CD14-positive monocyte (primary cell): ENCODE results near the gene REG3G. TPM values are rescaled to one million over a fixed set of nuclear protein-coding genes. Genes with fewer than 3 reads are reported as not detected.

Experiments
- DNase-seq, 3 donors: peaks; one replicate each; pipeline ENCODE4 v3.0.0-alpha.2; 2011 to 2022
- H2AFZ ChIP-seq: 2 replicates; pipeline ENCODE4 v1.6.0; 2012; ENCODE audit warnings: mild to moderate bottlenecking, low read depth, low read length, inconsistent platforms; ENCODE audit not compliant: insufficient read depth, poor library complexity, severe bottlenecking
- H3K27ac ChIP-seq, 2 donors: 1 replicate in 1 of 2; 2 replicates in 1 of 2; pipeline ENCODE4 v1.5.1; 2012 to 2013; ENCODE audit warnings: low read length in 2 of 2, control low read depth in 1 of 2, inconsistent platforms in 1 of 2, low read depth in 1 of 2, mild to moderate bottlenecking in 1 of 2
- H3K27me3 ChIP-seq, 2 donors: one replicate each; pipeline versions ENCODE4 v1.6.0 to v1.6.1; 2011 to 2013; ENCODE audit warnings: low read length in 2 of 2; ENCODE audit not compliant: control insufficient read depth in 2 of 2, insufficient read depth in 2 of 2
- H3K36me3 ChIP-seq, 2 donors: replicated peaks in 1 of 2; 1 replicate in 1 of 2; 2 replicates in 1 of 2; pipeline versions ENCODE4 v1.5.1 to v1.6.1; 2012 to 2013; ENCODE audit warnings: low read length in 2 of 2, control low read depth in 1 of 2, inconsistent platforms in 1 of 2, mild to moderate bottlenecking in 1 of 2; ENCODE audit not compliant: insufficient read depth in 2 of 2, control insufficient read depth in 1 of 2
- H3K4me1 ChIP-seq, 2 donors: 1 replicate in 1 of 2; 2 replicates in 1 of 2; pipeline versions ENCODE4 v1.5.1 to v1.6.1; 2012 to 2013; ENCODE audit warnings: low read length in 2 of 2, control low read depth in 1 of 2, inconsistent platforms in 1 of 2, mild to moderate bottlenecking in 1 of 2, moderate library complexity in 1 of 2; ENCODE audit not compliant: insufficient read depth in 2 of 2, control insufficient read depth in 1 of 2
- H3K4me2 ChIP-seq: replicated peaks from 2 replicates; pipeline ENCODE3; 2012; ENCODE audit warnings: low read length, moderate library complexity, mild to moderate bottlenecking; ENCODE audit not compliant: poor library complexity, severe bottlenecking; ENCODE audit errors: extremely low read depth
- H3K4me3 ChIP-seq, 3 experiments: fragments of 200-600 bp in 1 of 3; sonication (generic) in 1 of 3; replicated peaks in 1 of 3; 1 replicate in 2 of 3; 2 replicates in 1 of 3; pipeline ENCODE4 v1.5.1; 2011 to 2013; ENCODE audit warnings: low read length in 3 of 3, mild to moderate bottlenecking in 3 of 3, control low read depth in 2 of 3, low read depth in 2 of 3, inconsistent platforms in 1 of 3, moderate library complexity in 1 of 3
- H3K79me2 ChIP-seq: 2 replicates; pipeline ENCODE4 v1.6.0; 2012; ENCODE audit warnings: mild to moderate bottlenecking, control low read depth, inconsistent platforms, low read length, moderate library complexity; ENCODE audit not compliant: insufficient read depth
- H3K9ac ChIP-seq: 2 replicates; pipeline ENCODE4 v1.6.0; 2017; ENCODE audit warnings: low read length, mild to moderate bottlenecking; ENCODE audit not compliant: insufficient read depth, poor library complexity, severe bottlenecking
- H3K9me3 ChIP-seq, 2 donors: replicated peaks in 1 of 2; 1 replicate in 1 of 2; 2 replicates in 1 of 2; pipeline versions ENCODE4 v1.5.1 to v1.6.1; 2012 to 2013; ENCODE audit warnings: low read length in 2 of 2, control low read depth in 1 of 2; ENCODE audit not compliant: control insufficient read depth in 1 of 2, insufficient read depth in 1 of 2
- H4K20me1 ChIP-seq: 2 replicates; pipeline ENCODE4 v1.6.0; 2012; ENCODE audit warnings: mild to moderate bottlenecking, low read length, control low read depth, moderate library complexity; ENCODE audit not compliant: insufficient read depth
- H3K27ac Mint-ChIP-seq, 7 donors: one replicate each; pipeline ENCODE4 v1.8.0; 2020; ENCODE audit warnings: mild to moderate bottlenecking in 7 of 7, mixed read lengths in 7 of 7, moderate library complexity in 6 of 7, inconsistent platforms in 2 of 7
- H3K27me3 Mint-ChIP-seq, 3 donors: one replicate each; pipeline ENCODE4 v1.8.0; 2021 to 2022; ENCODE audit warnings: low read depth in 3 of 3, mild to moderate bottlenecking in 3 of 3, mixed read lengths in 3 of 3, moderate library complexity in 3 of 3, inconsistent platforms in 1 of 3
- H3K36me3 Mint-ChIP-seq, 2 donors: one replicate each; pipeline ENCODE4 v1.8.0; 2020; ENCODE audit warnings: mixed read lengths in 2 of 2, inconsistent platforms in 1 of 2, mild to moderate bottlenecking in 1 of 2
- H3K4me1 Mint-ChIP-seq: one replicate; pipeline ENCODE4 v1.8.0; 2020; ENCODE audit warnings: mild to moderate bottlenecking, mixed read lengths
- H3K4me3 Mint-ChIP-seq, 2 donors: one replicate each; pipeline ENCODE4 v1.8.0; 2020; ENCODE audit warnings: mild to moderate bottlenecking in 2 of 2, mixed read lengths in 2 of 2, moderate library complexity in 1 of 2
- H3K9me3 Mint-ChIP-seq, 7 donors: one replicate each; pipeline ENCODE4 v1.8.0; 2020 to 2022; ENCODE audit warnings: mixed read lengths in 7 of 7, mild to moderate bottlenecking in 6 of 7, moderate library complexity in 6 of 7, inconsistent platforms in 2 of 7
- WGBS: methylation state at CpG from one replicate; pipeline ENCODE4 v1.1.5; 2013; ENCODE audit warnings: missing lambda C conversion rate; ENCODE audit not compliant: insufficient coverage; 5-methylcytosine and 5-hydroxymethylcytosine counted together
- intact Hi-C, 2 donors: fragments of 100-400 bp; cut with micrococcal nuclease; formaldehyde crosslinking; loops; one replicate each; pipeline versions ENCODE4 v1.15.0 to v1.15.1; 2023
- polyA plus RNA-seq, 3 donors: library from polyadenylated mRNA; depleted of rRNA in 1 of 3; unstranded in 2 of 3; stranded (reverse) in 1 of 3; fragments of 300-500 nt in 2 of 3; fragments of >200 nt in 1 of 3; fragmentation: Illumina TruSeq in 2 of 3; gene quantifications; 1 replicate in 2 of 3; 2 replicates in 1 of 3; pipeline ENCODE4 v1.2.3, GENCODE V29; 2012 to 2021
- TF ChIP-seq, protein P1 (sequence below): fragments of 200-600 bp; IDR thresholded peaks from one replicate; pipeline ENCODE4 v1.8.0; 2022; ENCODE audit warnings: antibody characterized with exemption, mild to moderate bottlenecking

The REG3G gene
- polyA plus RNA-seq, 3 donors: not detected

DNA sequence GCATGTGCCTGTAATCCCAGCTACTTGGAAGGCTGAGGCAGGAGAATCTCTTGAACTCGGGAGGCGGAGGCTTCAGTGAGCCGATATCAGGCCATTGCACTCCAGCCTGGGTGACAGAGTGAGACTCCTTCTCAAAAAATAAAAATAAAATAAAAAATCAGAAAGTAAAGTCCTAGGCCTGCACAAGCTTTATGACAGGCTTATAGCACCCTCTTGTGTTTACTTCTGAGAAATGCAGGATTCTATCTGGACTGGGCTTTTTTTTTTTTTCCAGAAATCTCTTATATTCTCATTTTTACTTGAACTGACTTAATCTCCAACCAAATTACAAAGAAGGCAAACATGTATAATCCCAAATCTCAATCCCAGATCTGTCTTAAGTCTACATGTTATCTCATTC lies 26.1 kb upstream of the REG3G start:
- H3K27me3 Mint-ChIP-seq: peaks cover 8 to 13% (median 8%) of the 10 kb centered on the region in 3 donors
- H3K36me3 Mint-ChIP-seq: no peaks in the 10 kb centered on the region
- Histone ChIP-seq H3K79me2 (no peaks in the 10 kb centered on the region), H3K4me1 (no peaks in the 10 kb centered on the region), H3K9me3 (peaks cover 0 to 4% of the 10 kb centered on the region in 2 donors), H3K4me2 (no peak overlapping the region), H3K9ac (no peak overlapping the region), H3K27me3 (peaks cover 8 to 13% of the 10 kb centered on the region in 2 donors), H4K20me1 (no peaks in the 10 kb centered on the region), H3K27ac (no peak overlapping the region), H3K4me3 (no peak overlapping the region), H2AFZ (no peak overlapping the region), H3K36me3 (no peaks in the 10 kb centered on the region)
- peak overlapping the region in 1 of 7 donors; percentile 75 for H3K27ac Mint-ChIP-seq
- H3K9me3 Mint-ChIP-seq: peaks cover 0 to 2% (median 0%) of the 10 kb centered on the region in 7 donors
- WGBS: no CpG with 5 or more reads among the region's 3 CpGs
- DNase-seq: no peak
- peaks cover 2% of the 10 kb centered on the region for H3K4me1 Mint-ChIP-seq
- TF ChIP-seq, protein P1, sequence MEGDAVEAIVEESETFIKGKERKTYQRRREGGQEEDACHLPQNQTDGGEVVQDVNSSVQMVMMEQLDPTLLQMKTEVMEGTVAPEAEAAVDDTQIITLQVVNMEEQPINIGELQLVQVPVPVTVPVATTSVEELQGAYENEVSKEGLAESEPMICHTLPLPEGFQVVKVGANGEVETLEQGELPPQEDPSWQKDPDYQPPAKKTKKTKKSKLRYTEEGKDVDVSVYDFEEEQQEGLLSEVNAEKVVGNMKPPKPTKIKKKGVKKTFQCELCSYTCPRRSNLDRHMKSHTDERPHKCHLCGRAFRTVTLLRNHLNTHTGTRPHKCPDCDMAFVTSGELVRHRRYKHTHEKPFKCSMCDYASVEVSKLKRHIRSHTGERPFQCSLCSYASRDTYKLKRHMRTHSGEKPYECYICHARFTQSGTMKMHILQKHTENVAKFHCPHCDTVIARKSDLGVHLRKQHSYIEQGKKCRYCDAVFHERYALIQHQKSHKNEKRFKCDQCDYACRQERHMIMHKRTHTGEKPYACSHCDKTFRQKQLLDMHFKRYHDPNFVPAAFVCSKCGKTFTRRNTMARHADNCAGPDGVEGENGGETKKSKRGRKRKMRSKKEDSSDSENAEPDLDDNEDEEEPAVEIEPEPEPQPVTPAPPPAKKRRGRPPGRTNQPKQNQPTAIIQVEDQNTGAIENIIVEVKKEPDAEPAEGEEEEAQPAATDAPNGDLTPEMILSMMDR: peak; percentile 39
- H3K4me3 Mint-ChIP-seq: no peak overlapping the region
- intact Hi-C loops: loop anchor here in 1 of 2 donors (5.0 kb wide), 1 partner anchor 327 kb away; no protein-coding TSS in a partner anchor

- no peak overlapping the region for H3K9ac ChIP-seq
- peaks cover 1 to 6% of the 10 kb centered on the region in 2 donors for H3K27me3 ChIP-seq
- no peak for DNase-seq
These were observed 25.4 kb upstream of the REG3G start for GRCh38 chr2:79000008-79000576.

More at GRCh38 chr2:79000008-79000576, 25.4 kb upstream of the REG3G start:
- H3K4me3 Mint-ChIP-seq: no peak overlapping the region
- no peaks in the 10 kb centered on the region for H3K4me1 ChIP-seq
- no peaks in the 10 kb centered on the region for H4K20me1 ChIP-seq
- H3K36me3 Mint-ChIP-seq: no peaks in the 10 kb centered on the region
- H3K36me3 ChIP-seq: no peaks in the 10 kb centered on the region
- H3K9me3 Mint-ChIP-seq: peaks cover 0 to 2% (median 0%) of the 10 kb centered on the region in 7 donors
- H3K9me3 ChIP-seq: no peaks in the 10 kb centered on the region
- peaks cover 6 to 9% (median 8%) of the 10 kb centered on the region in 3 donors for H3K27me3 Mint-ChIP-seq
- H3K27ac Mint-ChIP-seq: peak overlapping the region in 2 of 7 donors; percentile 37 to 75
- no peak overlapping the region for H3K4me3 ChIP-seq
- H3K79me2 ChIP-seq: no peaks in the 10 kb centered on the region
- TF ChIP-seq, protein P1: no peak
- intact Hi-C loops: no loop called here
- H2AFZ ChIP-seq: no peak overlapping the region
- no peak overlapping the region for H3K27ac ChIP-seq
- 19% methylated on average over 2 of the region's 4 CpGs for WGBS
- H3K4me2 ChIP-seq: no peak overlapping the region
- peaks cover 2% of the 10 kb centered on the region for H3K4me1 Mint-ChIP-seq
